Lower lobe of right lung (tissue), 2 donors: ENCODE data around the gene ZIC3. TPM values are rescaled to one million over a fixed set of nuclear protein-coding genes. Genes with fewer than 3 reads are reported as not detected.

ENCODE experiments used
- ATAC-seq, 2 donors: fragments of 200-7000 bp; cut with Tn5 transposase; one replicate each; pipeline ENCODE4 v1.9.1; 2020 to 2022; ENCODE audit warnings: mild to moderate bottlenecking in 2 of 2, moderate library complexity in 2 of 2
- DNase-seq: peaks from one replicate; pipeline ENCODE4 v3.0.0-alpha.2; 2020
- H3K27ac ChIP-seq: fragments of 200-600 bp; one replicate; pipeline ENCODE4 v1.8.0; 2022
- H3K27me3 ChIP-seq: fragments of 200-600 bp; one replicate; pipeline ENCODE4 v1.8.0; 2022; ENCODE audit warnings: low read depth
- H3K36me3 ChIP-seq: fragments of 200-600 bp; one replicate; pipeline ENCODE4 v1.8.0; 2022; ENCODE audit warnings: mild to moderate bottlenecking
- H3K4me1 ChIP-seq: fragments of 200-600 bp; one replicate; pipeline ENCODE4 v1.8.0; 2022
- H3K4me3 ChIP-seq: fragments of 200-600 bp; one replicate; pipeline ENCODE4 v1.8.0; 2022; ENCODE audit warnings: mild to moderate bottlenecking
- H3K9me3 ChIP-seq: fragments of 200-600 bp; one replicate; pipeline ENCODE4 v1.8.0; 2022
- CTCF ChIP-seq: fragments of 200-600 bp; IDR thresholded peaks from one replicate; pipeline ENCODE4 v1.8.0; 2022; ENCODE audit warnings: antibody characterized with exemption, mild to moderate bottlenecking
- intact Hi-C: fragments of 100-400 bp; cut with DNase I; formaldehyde crosslinking; loops from one replicate; pipeline ENCODE4 v1.11.0; 2022
- total RNA-seq: library from RNA; stranded (reverse); fragmentation: NEBNext Ultra II Directional; extraction: Animal tissue kit (Norgen Biotek cat#: 25700); gene quantifications from one replicate; pipeline ENCODE4 v1.2.1, GENCODE V29; 2021
- donor health status: DM: no; HTN: yes; CAD: no; lungs with severe emphysema.

The ZIC3 gene
- total RNA-seq, 1 donor from 2014 or later, result not detected

- H3K4me3 ChIP-seq, result no peak overlapping the region
- intact Hi-C loops, result no loop called here
- H3K27ac ChIP-seq, result no peak overlapping the region
- ATAC-seq (no peak), DNase-seq (no peak)
- H3K36me3 ChIP-seq, result no peaks in the 10 kb centered on the region
- TF ChIP-seq CTCF, result no peak
- H3K9me3 ChIP-seq, result no peaks in the 10 kb centered on the region
- peaks cover 9% of the 10 kb centered on the region for H3K4me1 ChIP-seq
- peaks cover 68% of the 10 kb centered on the region for H3K27me3 ChIP-seq
These were observed 3.0 kb downstream of the ZIC3 start for GRCh38 chrX:137568741-137569469.

GRCh38 chrX:137569470-137569891 is 3.6 kb downstream of the ZIC3 start:
- DNase-seq (no peak), ATAC-seq (no peak)
- intact Hi-C loops, result no loop called here
- H3K36me3 ChIP-seq, result no peaks in the 10 kb centered on the region
- peaks cover 66% of the 10 kb centered on the region for H3K27me3 ChIP-seq
- no peak overlapping the region for H3K27ac ChIP-seq
- no peak overlapping the region for H3K4me3 ChIP-seq
- no peaks in the 10 kb centered on the region for H3K9me3 ChIP-seq
- H3K4me1 ChIP-seq, result peaks cover 9% of the 10 kb centered on the region
- TF ChIP-seq CTCF, result no peak

GRCh38 chrX:137573324-137574101 is 7.6 kb downstream of the ZIC3 start:
- Histone ChIP-seq H3K36me3 (no peaks in the 10 kb centered on the region), H3K9me3 (no peaks in the 10 kb centered on the region), H3K27ac (no peak overlapping the region), H3K27me3 (peaks cover 53% of the 10 kb centered on the region), H3K4me3 (no peak overlapping the region), H3K4me1 (no peaks in the 10 kb centered on the region)
- intact Hi-C loops, result no loop called here
- DNase-seq, result no peak
- no peak for TF ChIP-seq CTCF
- ATAC-seq, result no peak

GRCh38 chrX:137574102-137574783 is 8.3 kb downstream of the ZIC3 start:
- no peak for TF ChIP-seq CTCF
- DNase-seq, result no peak
- ATAC-seq, result no peak
- Histone ChIP-seq H3K4me1 (no peaks in the 10 kb centered on the region), H3K9me3 (no peaks in the 10 kb centered on the region), H3K36me3 (no peaks in the 10 kb centered on the region), H3K27ac (no peak overlapping the region), H3K27me3 (peaks cover 46% of the 10 kb centered on the region), H3K4me3 (no peak overlapping the region)
- intact Hi-C loops, result no loop called here

GRCh38 chrX:137574784-137575293 is 8.9 kb downstream of the ZIC3 start:
- Histone ChIP-seq H3K36me3 (no peaks in the 10 kb centered on the region), H3K27me3 (peaks cover 42% of the 10 kb centered on the region), H3K4me1 (no peaks in the 10 kb centered on the region), H3K27ac (no peak overlapping the region), H3K4me3 (no peak overlapping the region), H3K9me3 (no peaks in the 10 kb centered on the region)
- intact Hi-C loops, result no loop called here
- ATAC-seq (no peak), DNase-seq (no peak)
- TF ChIP-seq CTCF, result no peak
